ENCODE measurements around the gene TWF2.

The TWF2 gene

GRCh38 chr3:52198643-52199608 is 40.0 kb downstream of the TWF2 start:
- DNase-seq: no peak

- peak; percentile 78 for DNase-seq
Observed at GRCh38 chr3:52197842-52198625, 40.9 kb downstream of the TWF2 start, which contains the start of gene ALAS1. Gene ALAS1 (plus strand): TSS chr3:52198160. CDS start chr3:52199242, 1,082 bp downstream.

GRCh38 chr3:52197499-52197841 is 41.5 kb downstream of the TWF2 start:
- DNase-seq: no peak

- DNase-seq: no peak
Observed at GRCh38 chr3:52196977-52197376, 42.0 kb downstream of the TWF2 start.

GRCh38 chr3:52195823-52196331 is 43.1 kb downstream of the TWF2 start:
- DNase-seq: peak; percentile 58

GRCh38 chr3:52195291-52195597 is 43.7 kb downstream of the TWF2 start:
- DNase-seq: no peak

- DNase-seq: peak; percentile 33
Observed at GRCh38 chr3:52194485-52195290, 44.3 kb downstream of the TWF2 start.

- DNase-seq: peak; percentile 43
Observed at GRCh38 chr3:52193065-52193464, 45.9 kb downstream of the TWF2 start.

- DNase-seq: no peak
Observed at GRCh38 chr3:52191663-52192062, 47.3 kb downstream of the TWF2 start.

- DNase-seq: peak; percentile 56
Observed at GRCh38 chr3:52190294-52191074, 48.5 kb downstream of the TWF2 start.

GRCh38 chr3:52188556-52188955 is 50.4 kb downstream of the TWF2 start:
- no peak for DNase-seq

GRCh38 chr3:52186729-52187128 is 52.2 kb downstream of the TWF2 start:
- no peak for DNase-seq

- no peak for DNase-seq
Observed at GRCh38 chr3:52185837-52186236, 53.1 kb downstream of the TWF2 start.

GRCh38 chr3:52185311-52185710 is 53.6 kb downstream of the TWF2 start:
- DNase-seq: no peak

GRCh38 chr3:52184690-52185089 is 54.3 kb downstream of the TWF2 start:
- DNase-seq: no peak

- no peak for DNase-seq
Observed at GRCh38 chr3:52183786-52184445, 55.0 kb downstream of the TWF2 start.

GRCh38 chr3:52182691-52183090 is 56.3 kb downstream of the TWF2 start:
- no peak for DNase-seq

- DNase-seq: no peak
Observed at GRCh38 chr3:52182196-52182595, 56.8 kb downstream of the TWF2 start.

GRCh38 chr3:52181543-52181942 is 57.4 kb downstream of the TWF2 start:
- peak; percentile 63 for DNase-seq

All from HCEC 1CT (cell line).